Suprapubic skin (tissue), 3 donors: ENCODE results near the gene NPR1.

Experiments
- CTCF ChIP-seq, 2 donors: fragments of 200-600 bp in 1 of 2; fragments of 450-650 bp in 1 of 2; sonication (generic) in 1 of 2; IDR thresholded peaks; one replicate each; pipeline ENCODE4 v1.5.1; 2016 to 2019; ENCODE audit warnings: antibody characterized with exemption in 2 of 2, mild to moderate bottlenecking in 1 of 2, moderate library complexity in 1 of 2
- POLR2A ChIP-seq, 2 donors: fragments of 450-650 bp; IDR thresholded peaks; one replicate each; pipeline ENCODE4 v1.6.1; 2017; ENCODE audit warnings: antibody characterized with exemption in 2 of 2, mild to moderate bottlenecking in 2 of 2, moderate library complexity in 2 of 2

- TF ChIP-seq POLR2A (IDR thresholded peaks at IDR 0.05) (no peak), CTCF (IDR thresholded peaks at IDR 0.05) (no peak)
Observed at GRCh38 chr1:153655333-153655732, 23.2 kb upstream of the NPR1 start.
